HG03108 (cell line): ENCODE measurements around the gene MCRIP2.

Experiments
- ATAC-seq: cut with Tn5 transposase; IDR thresholded peaks from one replicate; pipeline ENCODE4 v1.9.1; 2021; ENCODE audit warnings: moderate library complexity; ENCODE audit not compliant: unreplicated experiment

Gene MCRIP2

DNA sequence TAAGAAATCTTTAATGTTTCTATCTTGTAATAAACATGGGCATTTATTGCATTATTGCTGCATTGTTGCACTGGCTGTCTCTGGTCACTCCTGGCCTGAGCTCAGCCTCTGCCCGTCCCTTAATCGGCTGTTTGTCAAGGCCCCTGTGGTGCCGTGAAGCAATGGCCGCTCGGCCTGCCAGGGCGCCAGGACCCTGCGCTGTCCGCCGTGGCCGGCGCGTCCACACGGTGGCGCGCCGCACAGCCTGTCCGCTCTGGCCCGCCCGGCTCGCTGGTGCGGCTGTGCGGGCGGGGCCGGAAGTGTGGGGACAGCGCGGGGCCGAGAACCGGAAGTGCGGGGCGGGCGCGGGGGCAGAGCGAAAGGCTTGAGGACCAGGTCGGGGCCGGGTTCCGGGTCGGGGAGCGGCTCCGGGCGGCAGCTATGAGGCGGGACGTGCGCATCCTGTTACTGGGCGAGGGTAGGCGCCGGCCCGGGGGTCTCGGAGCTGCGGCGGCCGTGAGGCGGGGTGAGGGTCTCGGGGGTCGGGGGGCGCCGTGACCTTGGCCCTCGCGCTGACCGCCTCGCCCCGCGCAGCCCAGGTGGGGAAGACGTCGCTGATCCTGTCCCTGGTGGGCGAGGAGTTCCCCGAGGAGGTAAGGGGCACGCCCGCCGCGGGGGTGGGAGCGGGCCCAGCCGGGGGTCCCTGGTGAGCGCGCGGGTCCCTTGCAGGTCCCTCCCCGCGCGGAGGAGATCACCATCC lies 26.3 kb downstream of the MCRIP2 start, which contains the start of gene RHOT2:
Gene RHOT2, plus strand, starts transcription at position 353 of the 739 bp plus-strand sequence. Its CDS starts 68 bp downstream, at position 421.
- ATAC-seq = peak; percentile 76

DNA sequence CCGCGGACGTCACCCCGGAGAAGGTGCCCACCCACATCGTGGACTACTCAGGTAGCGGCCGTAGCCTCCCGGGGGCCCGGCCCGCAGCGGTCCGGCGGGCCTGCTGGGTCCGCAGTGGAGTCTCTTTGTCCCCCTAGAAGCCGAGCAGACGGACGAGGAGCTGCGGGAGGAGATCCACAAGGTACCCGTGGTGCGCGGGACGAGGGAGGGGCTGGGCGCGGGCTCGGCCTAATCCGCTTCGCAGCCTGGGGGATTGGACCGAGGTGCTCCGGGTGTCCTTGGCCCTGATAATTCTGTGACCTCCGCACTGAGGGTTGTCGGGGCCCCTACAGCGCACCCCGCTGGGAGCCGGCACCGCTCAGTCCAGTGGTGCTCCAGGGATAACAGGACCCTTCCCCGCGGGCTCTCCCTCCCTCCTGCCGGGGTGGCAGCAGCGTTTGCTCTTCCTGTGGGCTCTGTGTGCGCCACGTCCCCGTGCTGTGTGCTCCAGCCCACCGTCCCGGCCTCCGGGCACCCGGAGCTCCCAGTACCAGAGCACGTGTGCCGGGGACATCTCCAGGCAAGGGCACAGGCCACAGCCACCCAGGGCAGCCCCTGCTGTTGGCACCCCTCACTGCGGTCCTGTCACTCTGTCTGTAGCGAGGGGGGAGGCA lies 27.0 kb downstream of the MCRIP2 start:
- ATAC-seq = no peak

DNA sequence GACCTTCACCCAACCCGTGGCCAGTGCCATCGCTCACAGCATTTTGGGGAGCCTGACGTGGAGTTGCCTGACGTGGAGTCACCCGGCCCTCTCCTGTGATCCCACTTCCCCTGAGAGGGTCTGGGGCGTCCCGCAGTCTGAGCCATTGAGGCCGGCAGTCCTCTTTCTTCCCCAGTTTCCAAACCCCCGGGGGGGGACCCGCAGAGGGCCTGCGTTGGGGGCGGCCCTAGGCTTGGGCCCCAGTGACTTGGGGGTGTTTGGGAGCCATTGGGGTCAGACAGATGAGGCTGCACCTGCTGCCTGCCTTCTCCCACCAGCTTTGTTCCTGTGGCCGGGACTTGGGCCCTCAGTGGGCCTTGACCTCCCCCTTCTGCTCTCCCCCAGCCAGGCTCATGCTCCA lies 28.0 kb downstream of the MCRIP2 start:
- ATAC-seq = no peak

DNA sequence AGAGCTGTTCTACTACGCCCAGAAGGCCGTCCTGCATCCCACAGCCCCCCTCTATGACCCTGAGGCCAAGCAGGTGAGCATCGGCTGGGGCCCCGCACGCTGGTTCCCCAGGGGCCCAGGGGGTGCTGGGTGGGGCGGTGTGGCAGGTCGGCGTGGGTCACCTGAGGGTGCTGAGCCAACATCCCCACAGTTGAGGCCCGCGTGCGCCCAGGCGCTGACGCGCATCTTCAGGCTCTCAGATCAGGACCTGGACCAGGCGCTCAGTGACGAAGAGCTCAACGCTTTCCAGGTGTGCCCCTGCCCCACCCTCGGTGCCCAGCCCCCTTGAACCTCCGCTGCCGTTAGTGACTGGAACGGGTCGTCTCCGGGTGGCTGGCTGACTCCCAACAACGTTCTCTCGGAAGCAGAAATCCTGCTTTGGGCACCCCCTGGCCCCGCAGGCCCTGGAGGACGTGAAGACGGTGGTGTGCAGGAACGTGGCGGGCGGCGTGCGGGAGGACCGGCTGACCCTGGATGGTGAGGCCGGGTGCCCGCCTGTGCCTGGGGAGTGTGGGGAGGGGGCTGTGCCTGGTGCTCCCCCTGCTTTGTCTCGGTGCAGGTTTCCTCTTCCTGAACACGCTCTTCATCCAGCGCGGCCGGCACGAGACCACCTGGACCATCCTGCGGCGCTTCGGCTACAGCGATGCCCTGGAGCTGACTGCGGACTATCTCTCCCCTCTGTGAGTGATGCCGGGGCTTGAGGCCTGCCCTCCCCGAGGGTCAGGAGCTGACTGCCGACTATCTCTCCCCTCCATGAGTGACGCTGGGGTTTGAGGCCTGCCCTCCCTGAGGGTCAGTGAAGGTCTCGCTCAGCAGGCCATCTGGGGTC lies 29.1 kb downstream of the MCRIP2 start:
- ATAC-seq = no peak

DNA sequence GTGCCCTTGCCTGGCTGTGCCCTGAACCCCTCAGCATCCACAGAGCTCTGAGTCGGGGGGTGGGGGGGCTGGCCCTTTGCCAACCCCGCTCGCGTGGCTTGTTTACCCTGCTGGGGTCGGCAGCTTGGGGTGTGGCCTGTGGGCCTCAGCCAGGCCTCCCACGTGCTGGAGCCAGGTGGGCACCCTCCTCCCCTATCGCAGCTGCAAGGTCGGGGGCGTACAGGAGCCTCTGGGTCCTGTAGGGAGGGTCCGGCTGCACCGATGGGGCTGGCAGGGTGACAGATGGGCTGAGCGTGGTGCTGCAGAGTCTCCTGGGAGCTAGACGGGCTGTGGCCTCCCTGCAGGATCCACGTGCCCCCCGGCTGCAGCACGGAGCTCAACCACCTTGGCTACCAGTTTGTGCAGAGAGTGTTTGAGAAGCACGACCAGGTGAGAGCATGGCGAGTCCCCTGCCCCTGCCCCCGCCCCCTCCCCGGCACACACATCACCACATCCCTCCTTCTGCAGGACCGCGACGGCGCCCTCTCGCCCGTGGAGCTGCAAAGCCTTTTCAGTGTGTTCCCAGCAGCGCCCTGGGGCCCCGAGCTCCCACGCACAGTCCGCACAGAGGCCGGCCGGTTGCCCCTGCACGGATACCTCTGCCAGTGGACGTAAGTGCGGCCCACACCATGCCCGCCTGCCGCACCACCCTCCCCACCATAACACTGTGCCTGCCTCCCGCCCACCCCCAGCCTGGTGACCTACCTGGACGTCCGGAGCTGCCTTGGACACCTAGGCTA lies 29.9 kb downstream of the MCRIP2 start:
- no peak for ATAC-seq

DNA sequence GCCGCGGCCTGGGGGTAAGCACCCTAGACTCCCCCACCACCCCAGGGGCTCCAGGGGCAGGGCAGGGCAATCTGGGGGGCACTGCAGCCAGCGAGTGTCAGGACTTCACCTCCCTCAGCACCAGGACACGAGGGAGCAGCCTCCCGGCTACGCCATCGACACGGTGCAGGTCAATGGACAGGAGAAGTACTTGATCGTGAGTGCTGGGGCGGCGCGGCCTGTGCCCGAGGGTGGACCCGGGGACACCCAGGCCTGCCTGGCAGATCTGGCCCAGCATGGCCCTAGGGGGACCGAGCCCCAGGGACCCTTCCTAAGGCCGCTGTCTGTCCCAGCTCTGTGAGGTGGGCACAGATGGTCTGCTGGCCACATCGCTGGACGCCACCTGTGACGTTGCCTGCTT lies 30.7 kb downstream of the MCRIP2 start:
- ATAC-seq = no peak

DNA sequence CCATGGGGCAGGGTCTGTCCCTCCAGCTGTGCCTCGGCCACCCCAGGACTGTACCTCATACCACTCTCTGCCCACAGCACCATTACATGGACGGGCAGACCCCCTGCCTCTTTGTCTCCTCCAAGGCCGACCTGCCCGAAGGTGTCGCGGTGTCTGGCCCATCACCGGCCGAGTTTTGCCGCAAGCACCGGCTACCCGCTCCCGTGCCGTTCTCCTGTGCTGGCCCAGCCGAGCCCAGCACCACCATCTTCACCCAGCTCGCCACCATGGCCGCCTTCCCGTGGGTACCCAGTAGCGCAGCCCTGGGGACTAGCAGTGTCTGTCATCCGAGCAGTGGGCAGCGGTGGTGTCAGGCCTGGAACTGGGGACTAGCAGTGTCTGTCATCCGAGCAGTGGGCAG lies 31.2 kb downstream of the MCRIP2 start:
- ATAC-seq = no peak

DNA sequence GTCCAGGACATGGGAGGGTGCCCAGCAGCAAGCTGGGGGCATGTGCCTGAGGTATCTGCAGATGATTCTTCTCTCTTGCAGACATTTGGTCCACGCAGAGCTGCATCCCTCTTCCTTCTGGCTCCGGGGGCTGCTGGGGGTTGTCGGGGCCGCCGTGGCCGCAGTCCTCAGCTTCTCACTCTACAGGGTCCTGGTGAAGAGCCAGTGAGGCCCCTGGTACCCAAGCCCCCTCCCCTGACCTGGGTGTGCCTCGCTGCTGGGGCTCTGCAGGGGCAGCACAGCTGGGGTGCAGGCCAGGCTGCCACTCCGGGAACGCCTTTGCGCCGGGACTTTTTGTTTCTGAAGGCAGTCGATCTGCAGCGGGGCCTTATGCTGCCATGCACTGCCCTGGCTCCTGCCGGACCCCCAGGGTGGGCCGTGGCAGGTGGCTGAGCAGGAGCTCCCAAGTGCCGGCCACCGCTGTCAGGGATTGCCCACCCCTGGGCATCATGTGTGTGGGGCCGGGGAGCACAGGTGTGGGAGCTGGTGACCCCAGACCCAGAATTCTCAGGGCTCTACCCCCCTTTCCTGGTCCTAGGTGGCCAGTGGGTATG lies 31.9 kb downstream of the MCRIP2 start:
- no peak for ATAC-seq

DNA sequence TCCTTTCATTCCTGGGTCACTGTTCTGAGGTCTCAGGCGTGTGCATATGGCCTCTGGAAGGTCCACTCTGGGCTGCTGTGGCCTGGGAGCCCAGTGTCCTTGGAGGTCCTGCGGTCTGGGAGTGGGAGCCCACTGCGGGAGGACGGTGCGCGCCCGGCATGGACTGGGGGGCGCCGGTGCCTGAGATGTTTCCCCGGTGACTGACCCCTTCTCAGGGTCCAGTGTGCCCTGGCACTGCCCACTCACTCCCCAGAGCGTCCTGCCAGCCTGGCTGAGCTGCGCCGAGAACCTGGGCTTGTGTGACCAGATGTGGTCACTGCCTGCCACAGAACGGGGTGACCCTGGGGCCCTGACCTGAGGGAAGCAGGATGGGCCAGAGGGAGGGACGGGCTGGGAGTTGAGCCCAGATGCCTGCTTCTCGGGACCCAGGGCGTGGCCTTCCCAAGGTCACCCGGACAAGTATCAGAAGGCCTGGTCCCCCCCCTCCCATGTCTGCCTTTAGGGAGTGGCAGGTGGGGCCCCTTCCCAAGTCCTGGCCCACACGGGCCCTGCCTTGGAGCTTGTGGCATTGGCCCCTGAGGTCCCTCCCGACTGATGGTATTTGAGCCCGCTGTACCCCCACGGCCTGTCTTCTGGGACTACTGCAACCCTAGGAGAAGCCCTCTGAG lies 32.7 kb downstream of the MCRIP2 start:
- ATAC-seq = no peak

DNA sequence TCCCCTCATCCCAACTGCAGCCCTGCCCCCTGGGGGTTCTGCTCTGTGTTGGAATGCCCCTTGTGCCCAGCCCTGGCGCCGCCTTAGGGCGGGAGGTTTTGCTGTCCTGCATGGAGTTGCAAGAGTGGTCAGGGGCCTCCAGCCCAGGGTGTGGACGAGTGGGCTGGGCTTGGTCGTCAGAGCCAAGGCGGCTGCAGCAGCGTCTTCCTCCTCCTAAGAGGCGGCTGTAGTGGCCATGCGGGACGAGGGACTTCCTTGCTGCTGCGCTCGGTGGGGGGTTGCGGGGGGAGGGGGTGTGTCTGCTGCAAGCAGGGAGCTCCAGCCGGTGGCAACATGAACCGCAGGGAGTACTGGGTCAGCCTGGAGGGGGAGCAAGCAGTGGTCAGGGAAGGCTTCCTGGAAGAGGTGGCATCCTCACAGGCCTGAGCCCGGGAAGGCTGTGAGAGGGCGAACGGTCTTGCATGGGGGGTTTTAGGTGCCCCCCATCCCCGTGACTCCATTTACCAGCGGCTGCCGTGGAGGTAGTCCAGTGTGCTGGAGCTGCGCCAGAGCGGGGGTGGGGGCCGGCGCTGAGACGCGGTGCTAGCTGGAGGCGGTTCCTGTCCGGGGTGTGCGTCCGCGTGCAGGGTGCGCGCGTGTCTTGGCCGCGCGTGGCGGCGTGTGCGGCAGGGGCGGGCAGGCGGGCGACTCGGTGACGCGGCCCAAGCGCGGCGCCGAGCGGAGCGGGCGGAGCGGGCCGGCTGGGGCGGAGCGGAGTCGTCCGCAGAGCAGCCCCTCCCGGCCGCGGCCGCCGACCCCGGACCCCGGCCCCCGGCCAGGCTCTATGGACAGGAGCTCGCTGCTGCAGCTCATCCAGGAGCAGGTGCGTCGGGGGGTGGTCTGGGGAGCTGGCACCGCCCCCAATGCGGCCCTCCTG lies 33.6 kb downstream of the MCRIP2 start, which contains the start of gene RHBDL1:
Gene RHBDL1, plus strand, starts transcription at position 704 of the 916 bp plus-strand sequence. Its CDS starts 120 bp downstream, at position 824.
- ATAC-seq = no peak

DNA sequence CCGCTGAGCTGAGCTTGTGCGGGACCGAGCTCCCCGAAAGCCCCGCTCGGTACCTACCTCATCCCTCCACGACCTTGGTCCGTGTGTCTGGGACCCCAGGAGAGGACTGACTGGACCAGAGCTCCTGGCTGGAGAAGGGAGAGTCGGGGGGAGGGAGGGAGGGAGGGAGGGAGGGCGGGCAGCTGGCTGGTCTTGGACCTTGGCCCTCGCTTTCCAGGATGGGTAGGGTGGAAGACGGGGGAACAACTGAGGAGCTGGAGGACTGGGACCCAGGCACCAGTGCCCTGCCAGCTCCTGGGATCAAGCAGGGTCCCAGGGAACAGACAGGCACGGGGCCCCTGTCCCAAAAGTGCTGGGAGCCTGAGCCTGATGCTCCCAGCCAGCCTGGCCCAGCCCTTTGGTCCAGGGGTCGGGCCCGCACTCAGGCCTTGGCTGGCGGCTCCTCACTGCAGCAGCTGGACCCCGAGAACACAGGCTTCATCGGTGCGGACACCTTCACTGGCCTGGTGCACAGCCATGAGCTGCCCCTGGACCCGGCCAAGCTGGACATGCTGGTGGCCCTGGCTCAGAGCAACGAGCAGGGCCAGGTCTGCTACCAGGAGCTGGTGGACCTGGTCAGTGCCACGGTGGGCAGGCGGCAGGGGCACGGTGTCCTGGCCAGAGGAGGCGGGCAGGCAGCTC lies 34.4 kb downstream of the MCRIP2 start:
- ATAC-seq = no peak

DNA sequence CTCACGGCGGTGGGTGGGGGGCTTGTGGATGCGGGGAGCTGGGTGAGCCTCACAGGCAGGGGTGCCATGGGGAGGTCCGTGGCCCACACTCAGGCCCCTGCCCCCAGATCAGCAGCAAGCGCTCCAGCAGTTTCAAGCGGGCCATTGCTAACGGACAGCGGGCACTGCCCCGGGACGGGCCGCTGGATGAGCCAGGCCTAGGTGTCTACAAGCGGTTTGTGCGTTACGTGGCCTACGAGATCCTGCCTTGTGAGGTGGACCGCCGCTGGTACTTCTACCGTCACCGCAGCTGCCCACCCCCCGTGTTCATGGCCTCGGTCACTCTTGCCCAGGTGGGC lies 34.9 kb downstream of the MCRIP2 start:
- no peak for ATAC-seq

DNA sequence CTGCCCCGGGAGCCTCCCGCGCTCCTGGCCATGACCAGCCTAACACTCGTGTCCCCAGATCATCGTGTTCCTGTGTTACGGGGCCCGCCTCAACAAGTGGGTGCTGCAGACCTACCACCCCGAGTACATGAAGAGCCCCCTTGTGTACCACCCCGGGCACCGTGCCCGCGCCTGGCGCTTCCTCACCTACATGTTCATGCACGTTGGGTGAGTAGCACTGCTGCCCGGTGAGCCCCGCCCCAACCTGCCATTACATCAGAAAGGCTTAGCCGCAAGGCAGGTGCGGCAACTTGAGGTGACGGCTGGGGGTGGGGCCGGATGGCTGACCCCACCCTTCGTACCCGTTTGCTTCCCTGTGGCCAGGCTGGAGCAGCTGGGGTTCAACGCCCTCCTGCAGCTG lies 35.3 kb downstream of the MCRIP2 start:
- ATAC-seq = no peak

DNA sequence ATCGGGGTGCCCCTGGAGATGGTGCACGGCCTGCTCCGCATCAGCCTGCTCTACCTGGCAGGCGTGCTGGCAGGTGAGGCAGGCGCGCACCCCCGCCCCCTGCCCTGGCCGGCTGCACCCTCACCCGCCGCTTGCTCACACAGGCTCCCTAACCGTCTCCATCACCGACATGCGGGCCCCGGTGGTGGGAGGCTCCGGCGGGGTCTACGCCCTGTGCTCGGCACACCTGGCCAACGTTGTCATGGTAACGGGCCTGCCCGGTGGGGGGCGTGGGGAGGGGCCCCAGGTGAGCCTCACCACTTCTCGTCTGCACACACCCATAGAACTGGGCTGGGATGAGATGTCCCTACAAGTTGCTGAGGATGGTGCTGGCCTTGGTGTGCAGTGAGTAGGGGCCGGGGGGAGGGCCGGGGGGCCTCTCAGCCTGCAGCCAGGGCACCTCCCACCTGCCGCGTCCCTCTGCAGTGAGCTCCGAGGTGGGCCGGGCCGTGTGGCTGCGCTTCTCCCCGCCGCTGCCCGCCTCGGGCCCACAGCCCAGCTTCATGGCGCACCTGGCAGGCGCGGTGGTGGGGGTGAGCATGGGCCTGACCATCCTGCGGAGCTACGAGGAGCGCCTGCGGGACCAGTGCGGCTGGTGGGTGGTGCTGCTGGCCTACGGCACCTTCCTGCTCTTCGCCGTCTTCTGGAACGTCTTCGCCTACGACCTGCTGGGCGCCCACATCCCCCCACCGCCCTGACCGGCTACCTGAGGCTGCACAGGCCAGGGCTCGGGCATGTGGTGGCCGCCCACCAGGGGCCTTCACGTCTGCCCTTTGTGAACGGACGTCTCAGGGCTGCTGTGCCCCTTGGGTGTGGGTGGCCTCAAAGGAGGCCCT lies 35.9 kb downstream of the MCRIP2 start:
- ATAC-seq = no peak

DNA sequence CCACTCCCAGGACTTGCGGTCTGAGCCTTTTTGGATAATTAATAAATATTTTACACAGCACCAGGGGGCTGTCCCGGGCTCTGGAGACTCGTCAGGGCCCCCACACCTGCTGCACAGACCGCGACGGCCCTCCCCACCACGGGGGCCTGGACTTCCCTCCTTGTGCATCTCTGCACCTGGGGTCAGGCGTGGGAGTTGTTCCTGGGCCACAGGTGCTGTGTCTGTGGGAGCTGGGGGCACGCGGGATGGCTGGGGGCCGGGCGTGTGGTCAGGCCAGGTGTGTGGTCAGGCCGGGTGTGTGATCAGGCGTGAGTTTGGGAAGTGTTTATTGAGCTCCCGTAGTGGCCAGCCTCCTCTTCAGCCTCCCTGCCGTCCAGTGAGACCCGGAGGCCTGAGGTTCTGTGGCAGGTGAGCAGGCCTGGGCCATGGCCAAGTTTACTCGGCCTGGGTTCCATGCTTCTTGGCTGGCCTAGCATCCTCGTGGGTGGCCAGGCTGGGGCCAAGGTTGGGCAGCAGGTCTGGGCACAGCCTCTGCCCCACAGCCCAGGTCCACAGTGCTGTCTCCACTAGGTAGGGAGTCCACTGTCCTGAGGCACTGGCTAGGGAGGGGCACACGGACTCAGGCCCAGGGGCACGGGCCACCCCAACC lies 36.7 kb downstream of the MCRIP2 start:
- no peak for ATAC-seq

DNA sequence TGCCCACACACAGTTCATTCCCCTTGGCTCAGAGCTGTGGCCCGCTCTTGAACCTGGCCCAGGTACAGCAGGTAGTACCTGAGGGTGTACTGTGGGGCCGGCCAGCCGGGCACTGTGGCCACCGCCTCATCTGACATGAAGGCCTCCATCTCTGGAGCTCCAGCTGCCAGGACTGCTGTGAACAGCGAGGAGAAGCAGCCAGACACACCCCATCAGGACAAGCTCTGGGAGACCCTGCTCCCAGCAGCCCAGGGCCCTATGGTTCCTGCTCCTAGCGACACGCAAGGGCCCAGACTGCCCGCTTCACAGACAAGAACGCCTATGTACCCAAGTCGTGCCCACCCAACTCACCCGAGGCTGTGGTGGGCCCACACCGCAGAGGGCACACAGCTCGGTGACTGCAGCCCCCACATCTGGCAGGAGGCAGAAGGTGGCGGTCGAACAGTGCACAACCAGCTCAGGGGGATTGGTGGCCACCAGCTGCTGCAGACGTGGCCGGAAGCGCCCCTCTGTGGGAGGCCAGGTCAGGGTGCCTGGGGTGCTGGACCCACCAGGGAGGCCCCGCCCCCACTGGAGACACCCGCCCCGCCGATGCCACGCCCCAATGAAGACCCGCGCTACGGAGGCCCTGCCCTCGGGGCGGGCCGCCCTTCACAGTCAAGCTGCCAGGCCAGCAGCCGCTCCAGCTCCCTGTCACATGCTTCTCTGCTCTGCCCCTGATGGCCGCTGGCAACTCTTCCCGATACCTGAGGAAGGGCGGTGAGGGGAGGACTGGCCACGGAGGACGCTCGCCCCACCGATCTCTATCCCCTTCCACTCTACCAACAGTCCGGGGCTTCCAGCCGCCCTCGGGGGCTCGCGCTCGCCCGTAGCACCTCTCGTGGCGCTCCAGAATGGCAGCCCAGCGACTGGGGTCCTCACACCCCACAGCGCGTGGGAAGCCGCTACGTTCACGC lies 37.5 kb downstream of the MCRIP2 start:
- ATAC-seq = no peak
